Stimulated activated memory B cell treated with anti-CD40 and anti-IgM and Interleukin-4, amounts not matched to agents 10 μg/mL and 1 μg/mL and 100 μg/mL, for 72 hours (primary cell): Measurements from ENCODE around the gene MAML3.

Source experiments
- ATAC-seq: fragments of 150-1000 bp; cut with Tn5 transposase; 2 replicates; pipeline ENCODE4 v1.10.0; 2021
- H3K27ac Mint-ChIP-seq: one replicate; pipeline ENCODE4 v1.8.0; 2022; ENCODE audit warnings: mild to moderate bottlenecking, mixed read lengths
- H3K27me3 Mint-ChIP-seq: one replicate; pipeline ENCODE4 v1.8.0; 2022; ENCODE audit warnings: mixed read lengths
- H3K36me3 Mint-ChIP-seq: one replicate; pipeline ENCODE4 v1.8.0; 2022; ENCODE audit warnings: mixed read lengths
- H3K4me1 Mint-ChIP-seq: one replicate; pipeline ENCODE4 v1.8.0; 2022; ENCODE audit warnings: mixed read lengths
- H3K4me3 Mint-ChIP-seq: one replicate; pipeline ENCODE4 v1.8.0; 2022; ENCODE audit warnings: mild to moderate bottlenecking, moderate library complexity, mixed read lengths
- H3K9me3 Mint-ChIP-seq: one replicate; pipeline ENCODE4 v1.8.0; 2022; ENCODE audit warnings: mixed read lengths

Gene MAML3

DNA sequence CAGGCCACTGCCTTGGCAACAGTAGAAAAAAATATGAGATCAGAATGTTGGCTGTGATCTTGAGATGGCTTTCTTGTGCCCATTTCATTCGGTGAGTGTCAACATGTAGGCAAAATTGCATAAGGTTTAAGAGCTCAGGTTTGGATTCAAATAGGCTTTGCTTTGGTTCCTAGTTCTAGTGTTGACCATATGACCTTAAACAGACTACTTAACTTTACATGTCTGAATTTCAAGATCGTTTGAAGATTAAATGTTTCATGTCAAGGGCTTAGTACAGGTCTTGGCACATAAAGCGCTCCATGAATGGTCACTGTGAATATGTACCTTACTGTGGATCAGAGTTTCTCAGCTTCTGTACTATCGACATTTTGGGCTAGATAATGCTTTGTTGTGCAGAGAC is 284.2 kb downstream of the MAML3 start:
- no peaks in the 10 kb centered on the region for H3K4me1 Mint-ChIP-seq
- H3K27ac Mint-ChIP-seq, result no peak overlapping the region
- H3K4me3 Mint-ChIP-seq, result no peak overlapping the region
- H3K36me3 Mint-ChIP-seq, result no peaks in the 10 kb centered on the region
- ATAC-seq, result no peak
- H3K27me3 Mint-ChIP-seq, result peaks cover 16% of the 10 kb centered on the region
- no peaks in the 10 kb centered on the region for H3K9me3 Mint-ChIP-seq

DNA sequence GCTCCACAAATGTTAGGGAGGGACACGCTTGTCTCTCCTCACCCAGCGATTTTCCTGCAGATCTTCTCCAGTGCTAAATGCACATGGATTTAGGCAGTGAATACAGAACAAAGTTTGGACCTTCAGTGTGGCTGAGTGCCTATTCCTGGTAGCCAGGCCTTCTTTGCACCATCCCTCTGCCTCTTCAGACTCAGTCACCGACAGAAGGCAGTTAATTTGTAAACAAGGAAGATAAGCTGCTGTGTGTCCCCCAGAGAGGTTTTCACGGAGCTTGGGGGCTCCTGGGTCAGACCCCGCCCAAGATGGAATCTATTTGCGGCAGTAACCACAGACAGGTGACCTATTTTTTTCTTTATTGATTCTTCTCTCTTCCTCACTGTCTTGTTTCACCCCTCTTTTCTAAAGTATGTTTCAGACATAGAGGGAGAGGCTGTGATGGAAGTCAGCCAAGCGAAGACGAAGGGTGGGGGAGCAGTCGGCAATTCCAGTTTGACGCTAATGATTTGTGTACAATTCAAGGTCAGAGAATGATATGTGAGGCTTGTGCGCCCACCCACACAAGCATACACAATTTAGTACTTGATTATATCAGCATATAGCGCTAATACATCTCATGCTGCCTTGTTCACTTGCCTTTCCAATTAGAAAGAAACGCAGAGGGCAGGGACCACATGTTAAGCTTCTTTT is 287.6 kb downstream of the MAML3 start:
- H3K4me3 Mint-ChIP-seq, result no peak overlapping the region
- H3K9me3 Mint-ChIP-seq, result no peaks in the 10 kb centered on the region

DNA sequence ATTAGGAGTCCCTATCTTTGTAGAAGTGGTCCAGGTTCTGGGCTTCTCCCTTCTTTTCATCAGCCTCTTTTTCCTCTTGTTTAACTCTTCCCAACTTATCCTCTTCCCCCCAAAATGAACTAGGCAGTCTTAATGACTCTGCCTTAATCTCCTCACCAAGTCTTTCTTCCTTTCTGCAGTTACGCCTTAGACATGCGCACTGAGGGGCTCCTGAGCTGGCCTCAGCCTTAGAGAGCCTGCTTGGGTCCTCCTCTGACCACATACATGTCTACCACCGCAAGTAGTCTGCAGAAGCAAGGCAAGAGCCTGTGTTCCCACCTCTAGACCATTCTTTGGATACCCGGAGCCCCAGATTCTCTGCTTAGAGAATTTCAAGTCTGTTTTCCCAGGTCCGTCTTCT is 288.4 kb downstream of the MAML3 start:
- H3K36me3 Mint-ChIP-seq, result no peaks in the 10 kb centered on the region
- ATAC-seq, result no peak
- no peaks in the 10 kb centered on the region for H3K4me1 Mint-ChIP-seq
- peaks cover 14% of the 10 kb centered on the region for H3K27me3 Mint-ChIP-seq
- H3K27ac Mint-ChIP-seq, result no peak overlapping the region
- no peaks in the 10 kb centered on the region for H3K9me3 Mint-ChIP-seq
- H3K4me3 Mint-ChIP-seq, result no peak overlapping the region

More for the DNA sequence above, 287.6 kb downstream of the MAML3 start:
- peaks cover 14% of the 10 kb centered on the region for H3K27me3 Mint-ChIP-seq
- no peak overlapping the region for H3K27ac Mint-ChIP-seq
- H3K36me3 Mint-ChIP-seq, result no peaks in the 10 kb centered on the region
- ATAC-seq, result no peak
- H3K4me1 Mint-ChIP-seq, result no peaks in the 10 kb centered on the region

DNA sequence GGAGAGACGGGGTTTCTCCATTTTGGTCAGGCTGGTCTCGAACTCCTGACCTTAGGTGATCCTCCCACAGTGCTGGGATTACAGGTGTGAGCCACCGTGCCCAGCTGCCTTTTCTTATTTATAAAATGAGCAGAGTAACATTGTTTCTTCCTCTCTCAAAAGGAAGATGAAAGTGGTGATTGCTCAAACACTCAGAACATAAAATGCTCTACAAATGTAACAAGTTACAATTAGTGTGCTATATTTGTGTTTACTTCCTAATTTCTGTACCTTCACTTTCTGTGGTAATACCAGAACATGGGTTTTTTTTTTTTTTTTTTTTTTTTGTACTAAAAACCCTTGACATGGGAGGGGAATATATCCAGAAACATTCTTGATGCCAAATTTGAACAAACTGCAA is 290.5 kb downstream of the MAML3 start:
- no peak for ATAC-seq
- Mint-ChIP-seq H3K27ac (no peak overlapping the region), H3K4me1 (no peaks in the 10 kb centered on the region), H3K9me3 (no peaks in the 10 kb centered on the region), H3K4me3 (no peak overlapping the region), H3K27me3 (peaks cover 23% of the 10 kb centered on the region), H3K36me3 (no peaks in the 10 kb centered on the region)

DNA sequence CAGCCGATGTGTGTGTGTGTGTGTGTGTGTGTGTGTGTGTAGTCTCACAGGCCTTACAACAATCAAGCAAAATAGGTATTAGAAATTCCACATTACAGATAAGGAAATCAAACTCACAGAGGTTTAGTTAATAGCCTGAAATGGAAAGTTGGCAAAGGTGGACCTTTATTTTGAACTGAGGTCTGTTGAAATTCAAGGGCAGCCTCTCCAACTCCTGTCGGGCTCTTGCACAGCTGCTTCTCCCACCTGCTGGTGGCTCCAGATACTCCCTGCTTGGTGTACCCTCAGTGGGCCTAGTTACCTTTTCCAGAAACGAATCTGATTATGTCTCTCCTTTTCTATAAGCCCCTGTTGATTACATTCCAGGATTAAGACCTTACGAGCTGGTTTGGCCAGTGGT is 292.5 kb downstream of the MAML3 start:
- Mint-ChIP-seq H3K27ac (no peak overlapping the region), H3K36me3 (no peaks in the 10 kb centered on the region), H3K9me3 (no peaks in the 10 kb centered on the region), H3K4me3 (no peak overlapping the region), H3K27me3 (peaks cover 31% of the 10 kb centered on the region), H3K4me1 (no peaks in the 10 kb centered on the region)
- no peak for ATAC-seq

DNA sequence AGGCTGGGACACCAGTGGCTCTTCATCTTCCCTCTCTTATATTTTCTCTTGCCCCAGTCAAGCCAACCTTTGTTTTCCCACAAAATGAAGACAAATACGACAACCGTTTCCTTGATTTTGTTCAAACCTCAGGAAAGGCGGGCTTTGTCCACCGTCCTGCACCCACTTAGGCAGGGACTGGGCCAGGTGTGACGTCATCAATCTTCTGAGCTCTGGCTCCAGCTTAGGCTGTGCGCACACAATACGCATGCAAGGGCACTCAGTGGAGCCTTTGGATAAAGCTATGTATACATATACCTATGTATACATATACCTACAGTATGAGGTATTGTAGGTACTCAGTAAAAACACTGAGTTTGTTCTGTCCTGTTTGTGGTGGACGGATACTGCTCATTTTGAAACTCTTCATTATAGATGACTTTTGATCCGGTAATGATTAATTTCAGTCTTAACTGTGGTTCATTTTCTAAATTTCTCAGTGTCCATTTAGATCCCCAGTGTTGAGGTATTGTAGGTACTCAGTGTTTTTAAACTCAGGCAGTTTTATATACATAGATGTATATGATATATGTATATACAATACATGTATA is 293.5 kb downstream of the MAML3 start:
- no peaks in the 10 kb centered on the region for H3K4me1 Mint-ChIP-seq
- H3K9me3 Mint-ChIP-seq, result no peaks in the 10 kb centered on the region
- ATAC-seq, result no peak
- H3K27me3 Mint-ChIP-seq, result peaks cover 40% of the 10 kb centered on the region
- H3K36me3 Mint-ChIP-seq, result no peaks in the 10 kb centered on the region
- no peak overlapping the region for H3K4me3 Mint-ChIP-seq
- no peak overlapping the region for H3K27ac Mint-ChIP-seq

DNA sequence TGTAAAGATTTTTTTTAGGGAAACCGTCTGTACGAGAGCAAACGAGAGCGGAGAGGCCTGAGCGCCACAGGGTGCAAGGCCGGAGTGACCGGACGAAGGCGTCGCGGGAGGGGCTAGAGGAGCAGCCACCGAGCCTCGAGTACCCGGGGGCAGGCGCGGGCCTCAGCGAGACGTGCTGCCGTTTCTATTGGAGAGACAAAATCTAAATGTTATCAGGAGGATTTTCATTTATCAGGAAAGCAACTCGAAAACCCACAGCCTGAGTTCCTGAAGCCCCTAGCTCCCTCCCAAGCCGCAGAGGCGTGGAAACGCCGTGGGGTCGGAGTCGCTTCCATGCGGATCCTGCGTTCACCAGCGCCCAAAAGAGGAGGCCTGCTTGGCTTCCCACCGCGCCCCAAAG is 294.1 kb downstream of the MAML3 start:
- H3K4me3 Mint-ChIP-seq, result no peak overlapping the region
- H3K4me1 Mint-ChIP-seq, result no peaks in the 10 kb centered on the region
- no peak for ATAC-seq
- H3K27me3 Mint-ChIP-seq, result peaks cover 45% of the 10 kb centered on the region
- no peaks in the 10 kb centered on the region for H3K9me3 Mint-ChIP-seq
- H3K36me3 Mint-ChIP-seq, result no peaks in the 10 kb centered on the region
- H3K27ac Mint-ChIP-seq, result no peak overlapping the region

DNA sequence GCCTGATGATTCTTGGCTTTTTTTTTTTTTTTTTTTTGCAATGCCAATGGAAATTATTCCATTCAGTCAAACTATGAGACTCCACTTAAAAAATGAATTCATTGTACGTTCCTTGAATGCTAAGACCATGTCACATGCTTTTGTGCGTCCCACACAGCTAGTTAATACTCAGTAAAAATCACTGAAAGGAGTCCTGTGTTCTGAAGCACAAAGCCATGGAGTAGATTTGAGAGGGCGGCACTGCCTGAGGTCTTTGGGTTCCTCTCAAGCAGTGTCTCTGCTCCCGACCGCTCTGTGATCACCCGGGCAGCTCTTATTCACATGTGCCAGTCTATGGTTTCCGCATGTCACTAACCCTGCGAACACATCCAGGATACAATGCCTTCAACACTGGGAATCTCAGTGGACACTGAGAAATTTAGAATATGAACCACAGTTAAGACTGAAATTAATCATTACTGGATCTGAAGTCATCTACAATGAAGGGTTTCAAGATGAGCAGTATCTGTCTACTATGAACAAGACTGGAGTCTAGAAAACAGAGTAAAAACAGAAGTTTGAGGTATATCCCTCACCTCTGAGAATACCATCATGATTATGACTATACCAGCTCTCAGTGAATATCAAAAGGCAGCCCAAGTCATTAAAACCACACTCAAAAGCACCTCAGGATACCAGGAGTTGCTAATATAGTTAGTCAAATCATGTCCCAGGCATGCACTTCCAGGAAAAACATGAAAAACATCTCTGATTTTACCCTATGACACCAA is 295.4 kb downstream of the MAML3 start:
- no peak overlapping the region for H3K4me3 Mint-ChIP-seq
- ATAC-seq, result peak; percentile 85
- H3K27ac Mint-ChIP-seq, result no peak overlapping the region
- H3K9me3 Mint-ChIP-seq, result no peaks in the 10 kb centered on the region
- no peaks in the 10 kb centered on the region for H3K4me1 Mint-ChIP-seq
- peaks cover 45% of the 10 kb centered on the region for H3K27me3 Mint-ChIP-seq
- no peaks in the 10 kb centered on the region for H3K36me3 Mint-ChIP-seq

DNA sequence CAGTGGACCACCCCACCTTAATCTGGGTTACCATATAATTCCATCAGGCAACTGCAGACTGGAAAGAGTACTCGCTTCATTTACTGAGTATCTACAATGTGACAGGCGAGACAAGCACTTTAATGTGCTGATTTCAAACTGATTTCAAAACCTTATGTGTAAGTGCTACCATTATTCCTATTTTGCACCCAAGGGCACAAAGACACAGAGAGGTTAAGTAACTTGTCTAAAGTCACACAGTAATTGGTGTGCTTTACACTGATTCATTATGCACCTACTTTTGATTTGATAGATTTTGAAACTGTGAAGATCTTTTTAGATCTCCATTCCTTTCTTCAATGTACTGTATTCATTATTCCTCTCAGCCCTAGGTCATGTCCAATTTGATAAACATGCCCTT is 296.0 kb downstream of the MAML3 start:
- Mint-ChIP-seq H3K9me3 (no peaks in the 10 kb centered on the region), H3K27me3 (peaks cover 52% of the 10 kb centered on the region), H3K27ac (no peak overlapping the region), H3K4me1 (no peaks in the 10 kb centered on the region), H3K4me3 (no peak overlapping the region), H3K36me3 (no peaks in the 10 kb centered on the region)
- no peak for ATAC-seq

DNA sequence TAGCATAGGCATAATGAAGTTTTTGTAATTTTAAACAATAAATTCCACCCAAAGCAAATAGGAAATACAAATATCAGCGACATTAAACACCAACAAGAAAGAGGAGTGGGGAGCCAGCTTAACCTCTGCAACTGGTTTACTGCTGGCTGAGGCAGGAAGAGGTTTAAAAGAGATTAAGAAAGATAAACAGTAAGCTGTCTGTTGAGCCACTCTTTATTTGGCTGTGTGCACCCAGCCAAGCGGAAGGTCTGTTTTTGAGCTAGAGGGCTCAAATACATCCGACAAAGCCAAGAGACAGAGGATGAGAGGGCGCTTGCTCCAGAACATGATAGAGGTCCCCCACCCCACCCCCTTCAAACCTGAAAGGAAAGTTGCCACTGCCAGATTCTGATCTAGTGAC is 297.0 kb downstream of the MAML3 start:
- H3K36me3 Mint-ChIP-seq, result no peaks in the 10 kb centered on the region
- H3K4me3 Mint-ChIP-seq, result no peak overlapping the region
- H3K4me1 Mint-ChIP-seq, result no peaks in the 10 kb centered on the region
- H3K27me3 Mint-ChIP-seq, result peaks cover 55% of the 10 kb centered on the region
- no peak for ATAC-seq
- no peak overlapping the region for H3K27ac Mint-ChIP-seq
- no peaks in the 10 kb centered on the region for H3K9me3 Mint-ChIP-seq

DNA sequence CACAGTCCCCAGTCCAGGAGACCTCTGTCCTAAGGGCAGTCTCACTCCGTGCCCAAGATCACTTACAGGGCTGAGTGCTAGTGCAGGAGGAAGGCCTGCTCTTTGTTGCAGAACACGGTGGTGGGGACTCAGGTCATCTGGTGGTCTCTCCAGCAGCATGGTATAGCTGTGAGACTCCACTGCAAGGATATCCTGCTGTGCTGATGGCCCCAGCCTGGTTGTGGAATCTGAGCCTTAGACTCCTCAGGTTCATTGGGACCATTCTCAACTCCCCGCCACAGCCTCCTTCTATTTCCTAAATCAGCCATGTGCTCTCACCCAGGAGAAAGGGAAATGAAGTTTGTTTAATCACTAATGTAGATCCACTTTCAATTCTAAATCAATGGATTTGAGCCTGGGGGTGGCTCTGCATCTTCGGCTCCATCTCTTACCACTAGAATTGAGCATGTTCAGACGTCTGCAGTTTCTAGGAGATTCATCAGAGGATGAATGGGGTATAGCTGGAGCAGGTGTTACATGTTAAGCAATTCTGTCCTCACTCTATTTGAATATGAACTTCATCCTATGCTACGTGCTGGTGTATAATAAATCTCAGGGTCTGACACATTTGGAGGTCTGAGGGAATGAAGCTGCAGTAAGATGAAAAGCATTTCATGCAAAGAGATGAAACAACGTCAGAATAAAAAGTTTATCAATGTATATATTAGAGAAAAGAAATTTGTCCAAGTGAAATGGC is 299.1 kb downstream of the MAML3 start:
- Mint-ChIP-seq H3K27me3 (peaks cover 37% of the 10 kb centered on the region), H3K4me1 (no peaks in the 10 kb centered on the region), H3K4me3 (no peak overlapping the region), H3K9me3 (no peaks in the 10 kb centered on the region), H3K36me3 (no peaks in the 10 kb centered on the region), H3K27ac (no peak overlapping the region)
- ATAC-seq, result no peak

DNA sequence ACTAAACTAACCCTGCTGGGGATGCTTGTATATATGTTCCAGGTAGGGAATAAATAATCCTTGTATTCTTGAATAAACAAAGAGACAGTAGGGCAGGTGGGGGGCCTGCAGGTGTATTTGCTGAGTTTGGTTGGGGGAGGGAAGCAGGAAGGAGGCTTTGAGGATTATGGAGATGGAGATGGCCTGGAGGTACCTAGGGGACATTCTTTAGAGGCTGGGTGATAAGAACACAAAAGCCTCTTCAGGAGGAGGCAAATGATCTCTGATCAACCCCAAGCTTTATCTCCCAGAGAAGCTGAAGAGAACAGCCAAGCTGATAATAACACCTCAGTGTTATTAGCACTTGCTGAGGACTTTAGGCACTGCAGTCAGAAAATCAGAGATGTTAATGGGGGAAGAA is 300.7 kb downstream of the MAML3 start:
- Mint-ChIP-seq H3K9me3 (no peaks in the 10 kb centered on the region), H3K4me3 (no peak overlapping the region), H3K27me3 (peaks cover 41% of the 10 kb centered on the region), H3K27ac (no peak overlapping the region), H3K36me3 (no peaks in the 10 kb centered on the region), H3K4me1 (no peaks in the 10 kb centered on the region)
- no peak for ATAC-seq

DNA sequence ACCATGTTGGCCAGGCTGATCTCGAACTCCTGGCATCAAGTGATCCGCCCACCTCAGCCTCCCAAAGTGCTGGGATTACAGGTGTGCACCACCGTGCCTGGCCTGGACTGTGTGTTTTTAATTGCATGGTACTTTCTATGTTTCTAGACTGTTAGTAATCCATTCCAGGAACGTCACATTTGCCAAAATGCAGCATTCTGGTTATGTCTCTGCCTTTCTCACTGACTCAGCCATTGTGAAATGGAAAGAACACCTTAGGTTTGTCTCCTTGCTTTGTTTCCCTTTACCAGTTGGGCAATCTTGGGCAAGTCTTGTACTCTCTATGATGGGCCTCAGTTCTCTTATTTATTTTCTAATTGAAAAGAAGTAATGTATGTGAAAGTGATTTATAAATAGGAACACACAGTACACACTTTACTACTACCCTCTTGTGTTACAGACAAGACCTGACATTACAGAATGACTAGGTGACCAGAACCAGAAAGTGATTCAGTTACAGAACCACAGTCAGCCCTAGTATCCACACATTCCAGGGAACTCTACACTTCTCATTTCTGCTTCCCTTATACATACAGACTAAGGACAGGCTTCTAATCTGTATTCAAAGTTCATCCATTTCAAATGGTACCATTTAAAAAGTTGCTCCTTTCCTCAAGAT is 301.2 kb downstream of the MAML3 start:
- Mint-ChIP-seq H3K4me1 (no peaks in the 10 kb centered on the region), H3K27ac (no peak overlapping the region)
- no peak for ATAC-seq

DNA sequence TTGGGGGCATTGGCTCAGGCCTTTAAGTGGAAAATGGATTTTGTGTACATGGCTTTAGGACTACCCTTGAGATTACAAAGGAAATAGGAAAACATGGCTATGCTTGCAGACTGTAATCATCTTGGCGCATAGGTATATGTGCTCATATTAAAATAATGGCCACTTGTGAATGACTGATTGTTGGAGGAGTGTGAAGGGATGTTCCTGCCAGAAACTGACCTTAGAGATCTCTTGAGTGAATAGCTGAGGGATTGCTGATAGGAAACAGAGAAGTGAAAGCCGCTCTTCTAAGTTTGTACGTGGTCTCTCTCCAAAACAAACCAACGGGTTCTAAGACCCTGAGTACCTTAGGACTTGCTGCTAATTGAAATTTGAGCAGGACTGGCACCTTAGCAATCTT is 302.3 kb downstream of the MAML3 start:
- no peak for ATAC-seq
- H3K27me3 Mint-ChIP-seq, result peaks cover 36% of the 10 kb centered on the region
- no peaks in the 10 kb centered on the region for H3K36me3 Mint-ChIP-seq
- no peak overlapping the region for H3K27ac Mint-ChIP-seq
- H3K4me3 Mint-ChIP-seq, result no peak overlapping the region
- H3K9me3 Mint-ChIP-seq, result no peaks in the 10 kb centered on the region
- no peaks in the 10 kb centered on the region for H3K4me1 Mint-ChIP-seq

More for the DNA sequence above, 301.2 kb downstream of the MAML3 start:
- no peaks in the 10 kb centered on the region for H3K36me3 Mint-ChIP-seq
- peaks cover 41% of the 10 kb centered on the region for H3K27me3 Mint-ChIP-seq
- H3K4me3 Mint-ChIP-seq, result no peak overlapping the region
- H3K9me3 Mint-ChIP-seq, result no peaks in the 10 kb centered on the region

DNA sequence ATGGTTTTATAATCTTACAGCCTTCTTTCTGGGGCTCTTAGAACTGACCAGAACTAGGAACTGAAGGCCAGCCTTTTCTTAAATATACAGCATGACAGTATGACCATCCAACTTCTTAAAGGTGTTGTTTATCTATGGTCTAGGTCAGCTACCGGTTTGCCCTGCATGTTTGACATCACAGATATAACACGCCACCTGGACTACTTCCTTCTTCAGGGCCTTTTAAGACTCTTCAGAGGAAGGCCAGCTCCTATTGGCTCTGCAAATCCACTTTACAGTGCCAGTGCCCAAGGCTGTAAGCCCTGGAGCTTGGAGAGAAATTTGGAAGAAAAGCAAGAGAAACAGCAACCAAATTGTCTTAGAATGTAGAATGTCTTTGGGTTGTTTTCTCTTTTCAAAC is 302.9 kb downstream of the MAML3 start:
- no peaks in the 10 kb centered on the region for H3K36me3 Mint-ChIP-seq
- no peaks in the 10 kb centered on the region for H3K9me3 Mint-ChIP-seq
- no peak overlapping the region for H3K4me3 Mint-ChIP-seq
- H3K4me1 Mint-ChIP-seq, result no peaks in the 10 kb centered on the region
- no peak for ATAC-seq
- H3K27ac Mint-ChIP-seq, result no peak overlapping the region
- peaks cover 31% of the 10 kb centered on the region for H3K27me3 Mint-ChIP-seq
